Left lung (tissue), 10 donors: ENCODE results near the gene MAP4K3. TPM values are rescaled to one million over a fixed set of nuclear protein-coding genes. Genes with fewer than 3 reads are reported as not detected.

Source experiments
- ATAC-seq: fragments of 200-7000 bp; cut with Tn5 transposase; one replicate; pipeline ENCODE4 v1.9.1; 2020; ENCODE audit warnings: moderate library complexity
- DNase-seq, 4 donors: peaks; one replicate each; pipeline ENCODE4 v3.0.0-alpha.2; 2013 to 2020
- H3K27ac ChIP-seq, 2 donors: fragments of 200-600 bp; sonication (generic) in 1 of 2; one replicate each; pipeline versions ENCODE4 v1.5.0 to v1.8.0; 2020 to 2021
- H3K27me3 ChIP-seq, 2 donors: fragments of 200-600 bp; sonication (generic) in 1 of 2; one replicate each; pipeline versions ENCODE4 v1.5.0 to v1.8.0; 2020 to 2021
- H3K36me3 ChIP-seq, 2 donors: fragments of 200-600 bp; sonication (generic) in 1 of 2; one replicate each; pipeline versions ENCODE4 v1.5.0 to v1.8.0; 2020 to 2021
- H3K4me1 ChIP-seq, 2 donors: fragments of 200-600 bp; one replicate each; pipeline ENCODE4 v1.8.0; 2021
- H3K4me3 ChIP-seq, 2 donors: fragments of 200-600 bp; sonication (generic) in 1 of 2; one replicate each; pipeline versions ENCODE4 v1.5.0 to v1.8.0; 2020 to 2021; ENCODE audit warnings: mild to moderate bottlenecking in 1 of 2
- H3K9me3 ChIP-seq, 2 donors: fragments of 200-600 bp; sonication (generic) in 1 of 2; one replicate each; pipeline versions ENCODE4 v1.5.0 to v1.8.0; 2020 to 2021
- intact Hi-C, 2 donors: fragments of 100-400 bp; cut with DNase I; formaldehyde crosslinking; loops; one replicate each; pipeline versions ENCODE4 v1.11.2 to v1.14.2; 2022
- polyA plus RNA-seq, 6 donors: library from polyadenylated mRNA; unstranded; fragments of 120-200 nt; gene quantifications; one replicate each; pipeline ENCODE4 v1.2.1, GENCODE V29; 2013; ENCODE audit not compliant: insufficient read length in 6 of 6
- total RNA-seq, 2 donors: library from RNA; stranded (reverse); fragmentation: NEBNext Ultra II Directional; extraction: Animal tissue kit (Norgen Biotek cat#: 25700); gene quantifications; one replicate each; pipeline ENCODE4 v1.2.1, GENCODE V29; 2021
- TF ChIP-seq, protein P1 (sequence below), 2 donors: fragments of 200-600 bp; sonication (generic) in 1 of 2; IDR thresholded peaks; one replicate each; pipeline versions ENCODE4 v1.5.0 to v1.8.0; 2021; ENCODE audit warnings: antibody characterized with exemption in 2 of 2
- donor health status: DM: no; HTN: yes; CAD: no.
- donor health status: DM: no; HTN: no; CAD: no.

Gene MAP4K3
- total and polyA plus RNA-seq, 8 donors: 26.0 to 74.5 (median 61.4) TPM

DNA sequence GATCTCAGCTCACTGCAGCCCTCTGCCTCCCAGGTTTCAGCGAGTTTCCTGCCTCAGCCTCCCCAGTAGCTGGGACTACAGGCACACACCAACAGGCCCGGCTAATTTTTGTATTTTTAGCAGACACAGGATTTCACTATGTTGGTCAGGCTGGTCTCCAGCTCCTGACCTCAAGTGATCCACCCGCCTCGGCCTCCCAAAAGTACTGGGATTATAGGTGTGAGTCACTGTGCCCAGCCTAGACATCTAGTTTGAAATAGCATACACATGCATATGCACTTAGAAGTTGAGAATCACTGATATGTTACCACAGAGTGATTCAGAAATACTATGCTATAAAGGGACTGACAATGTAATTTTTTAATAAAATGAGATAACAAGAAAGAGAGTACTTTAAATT lies 123.5 kb downstream of the MAP4K3 start:
- Histone ChIP-seq H3K27ac (no peak overlapping the region), H3K9me3 (no peaks in the 10 kb centered on the region), H3K4me1 (no peaks in the 10 kb centered on the region), H3K4me3 (no peak overlapping the region), H3K36me3 (peaks cover 0 to 35% of the 10 kb centered on the region in 2 donors), H3K27me3 (no peaks in the 10 kb centered on the region)
- TF ChIP-seq, protein P1, sequence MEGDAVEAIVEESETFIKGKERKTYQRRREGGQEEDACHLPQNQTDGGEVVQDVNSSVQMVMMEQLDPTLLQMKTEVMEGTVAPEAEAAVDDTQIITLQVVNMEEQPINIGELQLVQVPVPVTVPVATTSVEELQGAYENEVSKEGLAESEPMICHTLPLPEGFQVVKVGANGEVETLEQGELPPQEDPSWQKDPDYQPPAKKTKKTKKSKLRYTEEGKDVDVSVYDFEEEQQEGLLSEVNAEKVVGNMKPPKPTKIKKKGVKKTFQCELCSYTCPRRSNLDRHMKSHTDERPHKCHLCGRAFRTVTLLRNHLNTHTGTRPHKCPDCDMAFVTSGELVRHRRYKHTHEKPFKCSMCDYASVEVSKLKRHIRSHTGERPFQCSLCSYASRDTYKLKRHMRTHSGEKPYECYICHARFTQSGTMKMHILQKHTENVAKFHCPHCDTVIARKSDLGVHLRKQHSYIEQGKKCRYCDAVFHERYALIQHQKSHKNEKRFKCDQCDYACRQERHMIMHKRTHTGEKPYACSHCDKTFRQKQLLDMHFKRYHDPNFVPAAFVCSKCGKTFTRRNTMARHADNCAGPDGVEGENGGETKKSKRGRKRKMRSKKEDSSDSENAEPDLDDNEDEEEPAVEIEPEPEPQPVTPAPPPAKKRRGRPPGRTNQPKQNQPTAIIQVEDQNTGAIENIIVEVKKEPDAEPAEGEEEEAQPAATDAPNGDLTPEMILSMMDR (IDR thresholded peaks at IDR 0.05): no peak
- intact Hi-C loops: no loop called here
- no peak for DNase-seq
- ATAC-seq: no peak

DNA sequence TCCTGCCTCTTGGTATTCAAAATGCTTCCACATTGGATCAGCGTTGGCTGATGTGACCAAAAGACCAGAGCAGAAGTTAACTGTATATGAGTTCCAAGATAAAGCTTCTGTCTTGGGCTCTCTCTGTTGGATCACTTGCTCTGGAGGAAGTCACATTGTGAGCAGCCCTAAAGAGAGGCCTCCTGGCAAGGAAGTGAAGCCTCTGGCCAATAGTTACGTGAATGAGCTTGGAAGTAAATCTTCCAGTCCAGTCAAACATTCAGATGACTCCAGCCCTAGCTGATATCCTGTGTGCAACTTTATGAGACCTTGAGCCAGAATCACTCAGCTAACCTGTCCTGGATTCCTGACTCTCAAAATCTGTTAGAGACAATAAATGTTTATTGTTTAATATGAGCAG lies 125.6 kb downstream of the MAP4K3 start:
- Histone ChIP-seq H3K9me3 (no peaks in the 10 kb centered on the region), H3K4me1 (no peaks in the 10 kb centered on the region), H3K27ac (no peak overlapping the region), H3K36me3 (peaks cover 0 to 35% of the 10 kb centered on the region in 2 donors), H3K4me3 (no peak overlapping the region), H3K27me3 (no peaks in the 10 kb centered on the region)
- intact Hi-C loops: no loop called here
- TF ChIP-seq, protein P1 (IDR thresholded peaks at IDR 0.05): no peak
- no peak for ATAC-seq
- no peak for DNase-seq

DNA sequence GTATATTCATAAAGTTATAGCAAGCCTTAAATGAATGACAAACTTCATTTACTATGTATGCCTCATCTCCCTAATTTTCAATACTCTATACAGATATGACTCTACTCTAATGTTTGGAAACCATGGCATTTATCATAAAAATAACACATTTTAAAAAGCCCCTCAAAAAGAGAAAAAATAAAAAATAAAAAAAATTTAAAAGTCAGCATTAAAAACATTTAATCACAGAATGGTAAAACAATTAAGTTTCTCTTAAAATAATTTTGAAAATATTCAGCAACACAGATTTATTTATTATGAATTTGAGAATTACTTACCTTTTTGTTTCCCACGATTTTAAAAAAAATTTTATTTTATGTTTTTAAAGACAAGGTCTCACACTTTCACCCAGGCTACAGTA lies 128.3 kb downstream of the MAP4K3 start:
- Histone ChIP-seq H3K4me3 (no peak overlapping the region), H3K36me3 (peaks cover 0 to 20% of the 10 kb centered on the region in 2 donors), H3K9me3 (no peaks in the 10 kb centered on the region), H3K27me3 (no peaks in the 10 kb centered on the region), H3K4me1 (no peaks in the 10 kb centered on the region), H3K27ac (no peak overlapping the region)
- intact Hi-C loops: no loop called here
- TF ChIP-seq, protein P1 (IDR thresholded peaks at IDR 0.05): no peak
- no peak for DNase-seq
- no peak for ATAC-seq

DNA sequence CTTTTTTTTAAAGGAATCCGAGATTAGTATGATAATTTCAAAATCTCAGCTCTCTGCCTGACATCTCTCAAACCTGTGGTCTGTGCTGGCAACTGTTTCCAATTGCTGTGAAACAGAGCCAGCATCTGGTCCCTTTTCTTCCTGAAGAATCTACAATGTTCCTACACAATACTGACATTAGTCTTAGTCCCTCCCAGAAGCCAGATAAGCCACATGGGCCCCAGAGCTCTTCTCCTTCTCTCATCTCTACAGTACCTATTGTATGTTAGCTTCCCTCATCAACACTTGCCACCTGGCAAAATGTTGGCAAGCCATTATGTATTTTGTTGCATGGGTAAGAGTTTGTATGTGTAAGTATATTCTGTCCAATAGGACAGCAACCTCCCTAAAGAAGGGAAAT lies 130.5 kb downstream of the MAP4K3 start:
- ATAC-seq (no peak), DNase-seq (no peak)
- no peaks in the 10 kb centered on the region for H3K4me1 ChIP-seq
- H3K4me3 ChIP-seq: no peak overlapping the region
- H3K9me3 ChIP-seq: no peaks in the 10 kb centered on the region
- H3K27ac ChIP-seq: no peak overlapping the region
- no peaks in the 10 kb centered on the region for H3K27me3 ChIP-seq
- intact Hi-C loops: no loop called here
- H3K36me3 ChIP-seq: peaks cover 0 to 10% of the 10 kb centered on the region in 2 donors
- TF ChIP-seq, protein P1 (IDR thresholded peaks at IDR 0.05): no peak

DNA sequence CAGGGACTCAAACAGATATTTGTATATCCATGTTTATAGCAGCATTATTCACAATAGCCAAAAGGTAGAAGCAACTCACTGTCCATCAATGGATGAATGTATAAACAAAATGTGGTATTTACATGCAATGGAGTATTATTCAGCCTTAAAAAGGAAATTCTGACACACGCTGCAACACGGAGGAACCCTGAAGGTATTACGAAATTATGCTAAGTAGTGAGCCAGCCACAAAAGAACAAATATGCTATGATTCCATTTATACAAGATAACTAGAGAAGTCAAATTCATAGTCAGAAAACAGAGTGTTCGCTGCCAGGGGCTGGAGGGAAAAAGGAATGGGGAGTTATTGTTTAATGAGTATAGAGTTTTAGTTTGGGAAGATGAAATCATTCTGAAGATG lies 132.4 kb downstream of the MAP4K3 start:
- DNase-seq: no peak
- no peak overlapping the region for H3K27ac ChIP-seq
- intact Hi-C loops: no loop called here
- no peaks in the 10 kb centered on the region for H3K36me3 ChIP-seq
- no peaks in the 10 kb centered on the region for H3K27me3 ChIP-seq
- TF ChIP-seq, protein P1 (IDR thresholded peaks at IDR 0.05): no peak
- H3K4me1 ChIP-seq: no peaks in the 10 kb centered on the region
- H3K9me3 ChIP-seq: no peaks in the 10 kb centered on the region
- no peak overlapping the region for H3K4me3 ChIP-seq
- no peak for ATAC-seq
